ENCODE data around the gene GMPPA.

GMPPA gene

GRCh38 chr2:219495531-219496122 is 3.1 kb upstream of the GMPPA start:
- POLR2A ChIA-PET: no interaction called here
- CTCF ChIA-PET: interaction anchor here (0.7 to 18.5 kb wide), 33 partner anchors 9 to 216 kb away, joined by 3 to 325 read pairs (median 5); partner anchors contain the start of genes CHPF, DNAJB2, DNPEP and STK11IP
- peak; percentile 77 for DNase-seq (ENCODE audit: extremely low spot score)

DNA sequence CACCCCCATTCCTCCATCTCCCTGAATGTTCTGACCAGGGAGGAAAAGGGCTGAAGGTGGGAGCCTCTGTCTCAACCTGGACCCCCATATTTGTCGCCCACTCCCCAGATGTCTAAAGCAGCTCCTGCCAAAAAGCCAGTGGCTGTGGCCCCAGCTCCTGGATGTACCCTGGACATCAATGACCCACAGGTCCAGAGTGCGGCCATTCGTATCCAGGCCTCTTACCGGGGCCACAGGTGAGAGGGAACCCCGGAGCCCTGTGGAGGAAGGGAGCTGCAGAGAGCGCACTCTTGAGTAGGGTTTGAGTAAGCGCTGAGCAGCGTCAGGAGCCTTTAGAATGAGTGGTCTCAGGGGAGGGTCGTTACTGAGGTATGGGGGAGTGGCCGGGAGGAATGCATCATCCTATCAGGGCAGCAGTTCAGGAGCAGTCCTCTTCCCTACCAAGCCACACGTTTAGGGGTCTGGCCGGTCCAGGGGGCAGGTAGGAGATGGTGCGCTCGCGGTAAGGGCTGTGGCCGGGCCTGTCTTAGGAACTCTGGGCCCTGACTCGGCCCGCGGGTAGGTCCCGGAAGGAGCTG is 2.4 kb upstream of the GMPPA start:
- no peak for DNase-seq (ENCODE audit: extremely low spot score)
- TF ChIP-seq CTCF (IDR thresholded peaks at IDR 0.05; ENCODE audit: control extremely low read depth, extremely low read depth, low read depth, missing control alignments): no peak
- ChIA-PET CTCF (interaction anchor here (0.7 to 18.5 kb wide), 26 partner anchors 8 to 195 kb away, joined by 3 to 325 read pairs (median 6); partner anchors contain the start of genes CHPF, STK11IP and TMEM198), POLR2A (no interaction called here)

More at GRCh38 chr2:219495531-219496122, 3.1 kb upstream of the GMPPA start:
- peak; percentile 54 for TF ChIP-seq CTCF (IDR thresholded peaks at IDR 0.05; ENCODE audit: control extremely low read depth, extremely low read depth, low read depth, missing control alignments)

DNA sequence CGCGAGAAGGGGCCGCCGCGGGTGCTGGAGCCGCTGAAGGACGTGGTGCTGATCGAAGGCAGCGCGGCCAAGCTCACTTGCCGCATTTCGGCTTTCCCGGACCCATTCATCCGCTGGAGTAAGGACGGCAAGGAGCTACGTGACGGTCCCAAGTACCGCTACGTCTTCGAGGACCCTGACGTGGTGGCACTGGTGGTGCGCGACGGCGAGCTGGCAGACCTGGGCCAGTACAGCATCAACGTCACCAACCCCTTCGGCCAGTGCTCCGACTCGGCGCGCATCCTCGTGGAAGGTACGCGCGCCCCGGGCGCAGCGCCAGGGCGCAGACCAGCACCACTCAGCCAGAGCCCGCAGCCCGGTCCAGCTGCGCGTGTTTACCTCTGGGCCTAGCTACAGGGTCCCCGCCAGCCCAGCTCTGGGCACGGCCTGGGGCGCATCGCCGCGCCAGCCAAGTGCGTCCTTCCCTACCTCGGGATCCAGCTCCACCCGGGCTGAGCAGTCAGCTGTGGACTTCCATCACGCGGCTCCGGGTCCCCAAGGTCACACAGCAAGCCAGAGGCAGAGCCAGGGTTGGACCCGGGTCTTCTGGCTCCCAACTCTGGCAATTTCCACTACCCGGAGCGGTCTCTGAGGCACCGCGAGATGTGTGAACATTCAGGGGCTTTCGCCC is 1.7 kb upstream of the GMPPA start:
- no peak for TF ChIP-seq CTCF (IDR thresholded peaks at IDR 0.05; ENCODE audit: control extremely low read depth, extremely low read depth, low read depth, missing control alignments)
- no peak for DNase-seq (ENCODE audit: extremely low spot score)
- ChIA-PET POLR2A (interaction anchor here (1.6 to 1.9 kb wide), 2 partner anchors 20 to 109 kb away, joined by 5 to 6 read pairs; partner anchors contain the start of gene DNPEP), CTCF (interaction anchor here (0.7 to 18.5 kb wide), 18 partner anchors 11 to 146 kb away, joined by 3 to 325 read pairs (median 11); partner anchors contain the start of genes CHPF and TMEM198)

- TF ChIP-seq CTCF (IDR thresholded peaks at IDR 0.05; ENCODE audit: control extremely low read depth, extremely low read depth, low read depth, missing control alignments): no peak
- POLR2A ChIA-PET: interaction anchor here (0.5 to 1.9 kb wide), 4 partner anchors 12 to 300 kb away, joined by 3 to 6 read pairs (median 6); partner anchors contain the start of gene DNPEP
- CTCF ChIA-PET: interaction anchor here (0.7 to 18.5 kb wide), 15 partner anchors 11 to 203 kb away, joined by 3 to 325 read pairs (median 7); no protein-coding TSS in a partner anchor
- peak; percentile 80 for DNase-seq (ENCODE audit: extremely low spot score)
Observed at GRCh38 chr2:219497495-219498279, 1.0 kb upstream of the GMPPA start.

DNA sequence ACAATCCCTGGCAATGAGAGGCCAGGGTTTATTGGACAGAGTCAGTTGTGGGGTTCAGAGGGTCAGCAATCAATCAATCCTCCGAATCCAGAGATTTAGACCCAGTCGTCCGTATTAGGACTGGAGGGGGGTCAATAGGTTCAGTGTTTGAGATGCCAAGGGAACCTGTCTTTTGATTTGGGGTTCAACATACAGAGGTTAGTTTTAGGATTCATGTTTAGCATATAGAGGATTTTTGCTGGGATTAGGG is 292 bp downstream of the GMPPA start:
- no peak for TF ChIP-seq CTCF (IDR thresholded peaks at IDR 0.05; ENCODE audit: control extremely low read depth, extremely low read depth, low read depth, missing control alignments)
- ChIA-PET POLR2A (interaction anchor here (1.2 to 1.9 kb wide), 3 partner anchors 11 to 111 kb away, joined by 3 to 6 read pairs (median 5); partner anchors contain the start of gene DNPEP), CTCF (interaction anchor here (0.7 to 18.5 kb wide), 14 partner anchors 11 to 204 kb away, joined by 3 to 325 read pairs (median 6); partner anchors contain the start of genes ASIC4 and DNPEP)
- DNase-seq (ENCODE audit: extremely low spot score): no peak

All from GM10248 (cell line).